ENCODE measurements around the gene METTL9.

DNA sequence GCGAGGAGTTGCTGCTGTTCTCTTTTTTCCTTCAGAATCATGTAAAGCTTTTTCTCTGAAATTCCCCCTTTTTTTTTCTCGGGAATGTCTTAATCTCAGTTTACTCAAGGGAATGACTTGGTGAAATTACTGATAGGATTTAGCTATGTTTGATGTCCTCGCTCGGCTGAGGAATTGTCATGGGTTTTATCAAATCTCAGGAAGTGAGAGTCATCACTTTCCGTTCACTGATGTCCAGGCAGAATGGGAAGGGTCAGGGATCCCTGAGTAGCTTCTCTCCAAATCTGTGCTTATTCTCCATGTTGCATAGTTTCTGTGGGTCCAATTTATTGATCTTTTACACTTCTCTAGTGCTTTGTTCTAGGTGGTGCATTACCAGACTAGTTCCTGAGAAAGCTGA, 46.7 kb downstream of the METTL9 start:
- TF ChIP-seq, protein P1, sequence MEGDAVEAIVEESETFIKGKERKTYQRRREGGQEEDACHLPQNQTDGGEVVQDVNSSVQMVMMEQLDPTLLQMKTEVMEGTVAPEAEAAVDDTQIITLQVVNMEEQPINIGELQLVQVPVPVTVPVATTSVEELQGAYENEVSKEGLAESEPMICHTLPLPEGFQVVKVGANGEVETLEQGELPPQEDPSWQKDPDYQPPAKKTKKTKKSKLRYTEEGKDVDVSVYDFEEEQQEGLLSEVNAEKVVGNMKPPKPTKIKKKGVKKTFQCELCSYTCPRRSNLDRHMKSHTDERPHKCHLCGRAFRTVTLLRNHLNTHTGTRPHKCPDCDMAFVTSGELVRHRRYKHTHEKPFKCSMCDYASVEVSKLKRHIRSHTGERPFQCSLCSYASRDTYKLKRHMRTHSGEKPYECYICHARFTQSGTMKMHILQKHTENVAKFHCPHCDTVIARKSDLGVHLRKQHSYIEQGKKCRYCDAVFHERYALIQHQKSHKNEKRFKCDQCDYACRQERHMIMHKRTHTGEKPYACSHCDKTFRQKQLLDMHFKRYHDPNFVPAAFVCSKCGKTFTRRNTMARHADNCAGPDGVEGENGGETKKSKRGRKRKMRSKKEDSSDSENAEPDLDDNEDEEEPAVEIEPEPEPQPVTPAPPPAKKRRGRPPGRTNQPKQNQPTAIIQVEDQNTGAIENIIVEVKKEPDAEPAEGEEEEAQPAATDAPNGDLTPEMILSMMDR (IDR thresholded peaks at IDR 0.05): no peak
- TF ChIP-seq POLR2A (IDR thresholded peaks at IDR 0.05): no peak
